DOHH2 (cell line): ENCODE results near the gene SNX1.

Experiments
- H3F3A ChIP-seq: fragments of 200-600 bp; sonication (generic), shearing (Covaris generic); 2 replicates; pipeline ENCODE4 v1.6.0; 2016; ENCODE audit warnings: antibody characterized with exemption, mild to moderate bottlenecking; ENCODE audit not compliant: control insufficient read depth, insufficient read depth
- H3K27ac ChIP-seq: fragments of 200-600 bp; sonication (generic); 2 replicates; pipeline ENCODE4 v1.5.1; 2014; ENCODE audit warnings: low read depth, mild to moderate bottlenecking, low read length, moderate library complexity
- H3K27me3 ChIP-seq: fragments of 200-600 bp; sonication (generic); 2 replicates; pipeline ENCODE4 v1.6.1; 2014; ENCODE audit warnings: mild to moderate bottlenecking, low read length, mixed read lengths; ENCODE audit not compliant: control insufficient read depth
- H3K36me3 ChIP-seq: fragments of 200-600 bp; sonication (generic); 2 replicates; pipeline ENCODE4 v1.6.1; 2014; ENCODE audit warnings: mild to moderate bottlenecking, low read length, moderate library complexity, mixed read lengths; ENCODE audit not compliant: control insufficient read depth
- H3K4me1 ChIP-seq: fragments of 200-600 bp; sonication (generic); 2 replicates; pipeline ENCODE4 v1.6.1; 2014; ENCODE audit warnings: mild to moderate bottlenecking, low read length, mixed read lengths; ENCODE audit not compliant: control insufficient read depth
- H3K4me2 ChIP-seq: fragments of 200-600 bp; sonication (generic); 2 replicates; pipeline ENCODE4 v1.6.0; 2014; ENCODE audit warnings: mild to moderate bottlenecking, low read length, moderate library complexity
- H3K4me3 ChIP-seq: fragments of 200-600 bp; sonication (generic); 2 replicates; pipeline ENCODE4 v1.5.1; 2014; ENCODE audit warnings: mild to moderate bottlenecking, low read length, mixed read lengths
- H3K79me2 ChIP-seq: fragments of 200-600 bp; sonication (generic); 2 replicates; pipeline ENCODE4 v1.6.1; 2014; ENCODE audit warnings: mild to moderate bottlenecking, low read length, mixed read lengths; ENCODE audit not compliant: control insufficient read depth
- H3K9me2 ChIP-seq: fragments of 200-600 bp; sonication (generic); replicated peaks from 2 replicates; pipeline ENCODE4 v1.6.1; 2014; ENCODE audit warnings: mild to moderate bottlenecking, low read length, mixed read lengths; ENCODE audit not compliant: control insufficient read depth
- H3K9me3 ChIP-seq: fragments of 200-600 bp; sonication (generic); 2 replicates; pipeline ENCODE4 v1.6.1; 2014; ENCODE audit warnings: antibody characterized with exemption, low read length, mixed read lengths; ENCODE audit not compliant: control insufficient read depth, insufficient read depth
- H4K20me1 ChIP-seq: fragments of 200-600 bp; sonication (generic); 2 replicates; pipeline ENCODE4 v1.6.0; 2014; ENCODE audit warnings: low read depth, mild to moderate bottlenecking, antibody characterized with exemption, low read length, moderate library complexity; ENCODE audit not compliant: control insufficient read depth, insufficient read depth
- CTCF ChIP-seq: fragments of 200-600 bp; sonication (generic); IDR thresholded peaks from one replicate; pipeline ENCODE4 v1.5.1; 2014; ENCODE audit warnings: antibody characterized with exemption, mild to moderate bottlenecking, low read depth, low read length; ENCODE audit not compliant: poor library complexity, severe bottlenecking
- EZH2phosphoT487 ChIP-seq: fragments of 200-600 bp; sonication (generic); IDR thresholded peaks from 2 replicates; pipeline ENCODE4 v1.6.1; 2017; ENCODE audit warnings: borderline replicate concordance, mild to moderate bottlenecking, antibody characterized with exemption, low read length, moderate library complexity, mixed read lengths

Gene SNX1

DNA sequence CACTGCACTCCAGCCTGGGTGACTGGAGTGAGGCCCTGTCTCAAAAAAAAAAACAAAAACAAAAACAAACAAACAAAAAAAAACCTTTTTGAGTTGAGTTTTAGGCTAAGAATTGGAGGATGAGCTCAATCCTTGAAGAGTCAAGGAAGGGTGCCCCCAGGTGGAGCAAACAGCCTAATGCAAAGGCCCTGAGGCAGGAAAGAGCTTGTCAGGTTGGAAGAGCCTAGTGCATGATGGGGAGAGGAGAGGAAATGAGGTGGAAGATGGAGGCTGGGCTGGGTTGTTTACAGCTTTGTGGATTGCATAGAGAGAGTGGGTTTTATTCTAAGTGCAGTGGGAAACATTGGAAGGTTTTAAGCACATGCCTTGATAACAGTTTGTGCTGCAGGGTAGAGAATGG lies 53.6 kb downstream of the SNX1 start:
- peaks cover 63% of the 10 kb centered on the region for H3K4me1 ChIP-seq

GRCh38 chr15:64149893-64150578 lies 54.3 kb downstream of the SNX1 start:
- H3K4me2 ChIP-seq, result peak overlapping the region; percentile 79
- no peaks in the 10 kb centered on the region for H3K9me3 ChIP-seq
- H3K4me3 ChIP-seq, result peak overlapping the region; percentile 21
- H3K9me2 ChIP-seq, result no peaks in the 10 kb centered on the region
- peaks cover 27% of the 10 kb centered on the region for H3F3A ChIP-seq
- no peaks in the 10 kb centered on the region for H3K27me3 ChIP-seq
- peaks cover 25% of the 10 kb centered on the region for H3K79me2 ChIP-seq
- H3K4me1 ChIP-seq, result peaks cover 58% of the 10 kb centered on the region
- TF ChIP-seq CTCF (no peak), EZH2phosphoT487 (no peak)
- H4K20me1 ChIP-seq, result no peaks in the 10 kb centered on the region
- H3K27ac ChIP-seq, result peak overlapping the region; percentile 51
- peaks cover 19% of the 10 kb centered on the region for H3K36me3 ChIP-seq

More for the DNA sequence above, 53.6 kb downstream of the SNX1 start:
- no peaks in the 10 kb centered on the region for H3K27me3 ChIP-seq
- peaks cover 28% of the 10 kb centered on the region for H3F3A ChIP-seq
- H3K27ac ChIP-seq, result peak overlapping the region; percentile 51
- no peaks in the 10 kb centered on the region for H3K9me3 ChIP-seq
- peak overlapping the region; percentile 21 for H3K4me3 ChIP-seq
- H3K4me2 ChIP-seq, result peak overlapping the region; percentile 79
- no peaks in the 10 kb centered on the region for H4K20me1 ChIP-seq
- no peaks in the 10 kb centered on the region for H3K9me2 ChIP-seq
- peaks cover 24% of the 10 kb centered on the region for H3K79me2 ChIP-seq
- H3K36me3 ChIP-seq, result peaks cover 16% of the 10 kb centered on the region
- TF ChIP-seq EZH2phosphoT487 (no peak), CTCF (peak; percentile 50)

DNA sequence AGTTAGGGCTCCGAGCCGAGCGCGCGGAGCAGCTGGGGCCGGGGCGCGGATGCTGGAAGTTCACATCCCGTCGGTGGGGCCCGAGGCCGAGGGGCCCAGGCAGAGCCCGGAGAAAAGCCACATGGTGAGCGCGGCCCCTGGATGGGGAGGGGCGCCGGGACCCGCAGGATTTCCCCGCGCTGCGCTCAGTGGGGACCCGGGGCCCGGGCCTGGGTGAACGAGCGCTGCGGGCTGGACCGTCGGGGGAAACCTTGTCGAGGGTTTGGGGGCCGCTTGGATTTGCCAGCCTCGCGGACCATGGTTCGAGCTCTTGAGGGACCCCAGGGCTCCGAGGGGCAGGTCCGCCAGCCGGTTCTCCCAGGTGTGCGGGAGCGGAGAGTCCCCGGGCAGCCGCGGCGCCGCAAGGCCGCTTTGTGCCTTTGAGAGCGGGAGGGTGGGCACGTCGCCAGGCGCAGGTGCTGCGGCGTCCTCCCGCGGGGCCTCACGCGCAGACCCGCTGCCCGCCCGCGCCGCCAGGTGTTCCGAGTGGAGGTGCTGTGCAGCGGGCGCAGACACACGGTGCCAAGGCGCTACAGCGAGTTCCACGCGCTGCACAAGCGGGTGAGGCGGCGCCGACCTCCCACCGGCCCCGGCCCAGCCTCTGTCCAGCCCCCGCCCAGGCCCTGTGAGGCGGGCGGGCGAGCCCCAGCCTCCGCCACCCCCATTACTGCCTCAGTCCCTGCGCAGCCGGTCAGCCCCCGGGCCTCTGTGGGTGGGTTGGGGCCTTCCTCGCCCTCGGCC lies 56.1 kb downstream of the SNX1 start, which contains the start of gene SNX22:
Gene SNX22, plus strand, starts transcription at position 5 of the 780 bp plus-strand sequence. Its CDS starts 45 bp downstream, at position 50.
- Histone ChIP-seq H3K27ac (peak within 1 kb of the TSS; percentile 69), H3K36me3 (peaks cover 36% of the 10 kb centered on the region)

More for the DNA sequence above, 56.1 kb downstream of the SNX1 start, which contains the start of gene SNX22:
- H3K4me3 ChIP-seq, result peak within 1 kb of the TSS; percentile 92
- H3K79me2 ChIP-seq, result peaks cover 25% of the 10 kb centered on the region
- no peaks in the 10 kb centered on the region for H3K9me2 ChIP-seq
- no peaks in the 10 kb centered on the region for H3K27me3 ChIP-seq
- no peak for TF ChIP-seq CTCF
- TF ChIP-seq EZH2phosphoT487, result no peak
- H3K4me2 ChIP-seq, result peak within 1 kb of the TSS; percentile 79
- H3F3A ChIP-seq, result peaks cover 32% of the 10 kb centered on the region
- H3K9me3 ChIP-seq, result no peaks in the 10 kb centered on the region
- peaks cover 47% of the 10 kb centered on the region for H3K4me1 ChIP-seq
- H4K20me1 ChIP-seq, result no peaks in the 10 kb centered on the region
